GM18519 (cell line): ENCODE results near the gene HPRT1.

Experiments
- ATAC-seq: cut with Tn5 transposase; IDR thresholded peaks from one replicate; pipeline ENCODE4 v1.9.1; 2021; ENCODE audit warnings: mild to moderate bottlenecking, moderate library complexity; ENCODE audit not compliant: unreplicated experiment, low FRiP score

The HPRT1 gene

GRCh38 chrX:134541906-134542305 is 81.9 kb downstream of the HPRT1 start:
- no peak for ATAC-seq

- no peak for ATAC-seq
These were observed 82.5 kb downstream of the HPRT1 start for GRCh38 chrX:134542485-134542884.

- ATAC-seq, result no peak
These were observed 83.3 kb downstream of the HPRT1 start for GRCh38 chrX:134543288-134543687.

- ATAC-seq, result no peak
These were observed 84.2 kb downstream of the HPRT1 start for GRCh38 chrX:134544135-134544512.

- ATAC-seq, result no peak
These were observed 84.7 kb downstream of the HPRT1 start for GRCh38 chrX:134544513-134545151.

- ATAC-seq, result no peak
These were observed 85.5 kb downstream of the HPRT1 start for GRCh38 chrX:134545510-134545909.

GRCh38 chrX:134546187-134546586 is 86.2 kb downstream of the HPRT1 start:
- no peak for ATAC-seq

- ATAC-seq, result no peak
These were observed 87.2 kb downstream of the HPRT1 start for GRCh38 chrX:134547047-134547679.

- no peak for ATAC-seq
These were observed 88.6 kb downstream of the HPRT1 start for GRCh38 chrX:134548257-134549201.
